GM23338 (cell line): ENCODE measurements around the gene ZNF276.
A peak's percentile ranks its signal among the peaks of the same experiment; 100 is the strongest.

ENCODE experiments used
- CTCF ChIP-seq, 2 experiments: fragments of 200-600 bp in 1 of 2; sonication (generic) in 1 of 2; conservative IDR thresholded peaks; 2 replicates each; pipeline versions ENCODE4 v1.5.1 to v1.6.1; 2016 to 2017; ENCODE audit warnings: antibody characterized with exemption in 2 of 2, low read depth in 2 of 2, mild to moderate bottlenecking in 2 of 2, moderate library complexity in 1 of 2
- ETS1 ChIP-seq: IDR thresholded peaks from 2 replicates; pipeline ENCODE4 v1.6.1; 2016; ENCODE audit warnings: antibody characterized with exemption
- EZH2 ChIP-seq: fragments of 200-600 bp; sonication (generic); IDR thresholded peaks from one replicate; pipeline ENCODE4 v1.8.0; 2017; ENCODE audit warnings: antibody characterized with exemption, mild to moderate bottlenecking, low read depth; ENCODE audit not compliant: unreplicated experiment
- EZH2phosphoT487 ChIP-seq: fragments of 200-600 bp; sonication (generic); IDR thresholded peaks from one replicate; pipeline ENCODE4 v1.8.1; 2018; ENCODE audit warnings: antibody characterized with exemption; ENCODE audit not compliant: unreplicated experiment
- JUNB ChIP-seq: IDR thresholded peaks from one replicate; pipeline ENCODE4 v1.6.1; 2016; ENCODE audit warnings: antibody characterized with exemption; ENCODE audit not compliant: unreplicated experiment
- POLR2AphosphoS5 ChIP-seq: IDR thresholded peaks from 2 replicates; pipeline ENCODE4 v1.6.1; 2016; ENCODE audit warnings: antibody characterized with exemption, low read depth
- ZNF114 ChIP-seq: fragments of 250-450 bp; sonication (Bioruptor Pico); IDR thresholded peaks from 2 replicates; pipeline ENCODE4 v1.5.0; 2020; ENCODE audit warnings: mild to moderate bottlenecking, moderate library complexity
- ZNF331 ChIP-seq: fragments of 250-450 bp; sonication (Bioruptor Pico); IDR thresholded peaks from 2 replicates; pipeline ENCODE4 v1.5.0; 2020; ENCODE audit warnings: low read depth, mild to moderate bottlenecking, moderate library complexity

- TF ChIP-seq CTCF (conservative IDR thresholded peaks at IDR 0.05; ENCODE audit: low read depth in 2 of 2) (peak in 1 of 2 experiments; percentile 52; a peak in 2 of 4 replicates), ZNF331 (CRISPR knock-in tag) (no peak), EZH2 (no peak), POLR2AphosphoS5 (no peak), EZH2phosphoT487 (no peak), ETS1 (peak; percentile 17; the same call in 1 of the 2 replicates), JUNB (no peak), ZNF114 (CRISPR knock-in tag) (no peak)
Observed at GRCh38 chr16:89700649-89701424, 20.5 kb upstream of the ZNF276 start.
